Inflammatory macrophage treated with lipopolysaccharide for 4 hours (primary cell): ENCODE results near the gene KRTAP21-2.
"Not testable (repeated sequence)": the region's sequence is repeated elsewhere in the genome, so short reads cannot be mapped to it uniquely, and the experiment has no call there.

Source experiments
- DNase-seq: peaks from one replicate; pipeline ENCODE4 v3.0.0-alpha.2; 2020

Gene KRTAP21-2

GRCh38 chr21:30747159-30747558 lies at the start of gene KRTAP21-2:
Gene KRTAP21-2 (minus strand): TSS chr21:30747259. CDS start chr21:30747202, 57 bp downstream.
- no peak for DNase-seq

- no peak for DNase-seq
These were observed 46.7 kb upstream of the KRTAP21-2 start for GRCh38 chr21:30793581-30794314.

- no peak for DNase-seq
These were observed 32.2 kb upstream of the KRTAP21-2 start for GRCh38 chr21:30779249-30779648.

GRCh38 chr21:30769724-30770431 lies 22.8 kb upstream of the KRTAP21-2 start:
- no peak for DNase-seq

GRCh38 chr21:30760776-30761175 lies 13.7 kb upstream of the KRTAP21-2 start:
- DNase-seq: no peak

GRCh38 chr21:30758306-30758705 lies 11.2 kb upstream of the KRTAP21-2 start:
- DNase-seq: no peak

GRCh38 chr21:30755328-30755727 lies 8.3 kb upstream of the KRTAP21-2 start, which contains the start of gene KRTAP21-1:
Gene KRTAP21-1 (minus strand): TSS chr21:30755428. CDS start chr21:30755378, 50 bp downstream.
- DNase-seq: not testable (repeated sequence)

- no peak for DNase-seq
These were observed 6.6 kb downstream of the KRTAP21-2 start for GRCh38 chr21:30740462-30740861.

GRCh38 chr21:30733026-30733425 lies 14.0 kb downstream of the KRTAP21-2 start:
- DNase-seq: no peak

GRCh38 chr21:30726726-30727125 lies 20.3 kb downstream of the KRTAP21-2 start:
- DNase-seq: no peak

GRCh38 chr21:30719401-30719800 lies 27.7 kb downstream of the KRTAP21-2 start:
- DNase-seq: no peak

GRCh38 chr21:30718239-30718909 lies 28.7 kb downstream of the KRTAP21-2 start, which contains the start of gene KRTAP21-3:
Gene KRTAP21-3 (minus strand): TSS chr21:30718777. CDS start chr21:30718759, 18 bp downstream.
- DNase-seq: no peak

GRCh38 chr21:30717105-30717504 lies 30.0 kb downstream of the KRTAP21-2 start:
- no peak for DNase-seq

GRCh38 chr21:30714946-30715345 lies 32.1 kb downstream of the KRTAP21-2 start:
- no peak for DNase-seq

GRCh38 chr21:30714456-30714855 lies 32.6 kb downstream of the KRTAP21-2 start:
- DNase-seq: no peak

- no peak for DNase-seq
These were observed 33.3 kb downstream of the KRTAP21-2 start for GRCh38 chr21:30713766-30714165.

- DNase-seq: no peak
These were observed 36.6 kb downstream of the KRTAP21-2 start for GRCh38 chr21:30710499-30710898.

- no peak for DNase-seq
These were observed 39.6 kb downstream of the KRTAP21-2 start for GRCh38 chr21:30707409-30707808.
